GM18507 (cell line): ENCODE data around the gene WRAP73.

ENCODE experiments used
- DNase-seq: peaks from one replicate; pipeline ENCODE4 v3.0.0; 2011; ENCODE audit warnings: low read depth; ENCODE audit not compliant: insufficient read length; ENCODE audit errors: extremely low spot score
- FAIRE-seq: peaks from 2 replicates; lab custom pipeline; 2011; peaks lifted over from hg19 to GRCh38; lab: Jason Lieb, UNC

WRAP73 gene

DNA sequence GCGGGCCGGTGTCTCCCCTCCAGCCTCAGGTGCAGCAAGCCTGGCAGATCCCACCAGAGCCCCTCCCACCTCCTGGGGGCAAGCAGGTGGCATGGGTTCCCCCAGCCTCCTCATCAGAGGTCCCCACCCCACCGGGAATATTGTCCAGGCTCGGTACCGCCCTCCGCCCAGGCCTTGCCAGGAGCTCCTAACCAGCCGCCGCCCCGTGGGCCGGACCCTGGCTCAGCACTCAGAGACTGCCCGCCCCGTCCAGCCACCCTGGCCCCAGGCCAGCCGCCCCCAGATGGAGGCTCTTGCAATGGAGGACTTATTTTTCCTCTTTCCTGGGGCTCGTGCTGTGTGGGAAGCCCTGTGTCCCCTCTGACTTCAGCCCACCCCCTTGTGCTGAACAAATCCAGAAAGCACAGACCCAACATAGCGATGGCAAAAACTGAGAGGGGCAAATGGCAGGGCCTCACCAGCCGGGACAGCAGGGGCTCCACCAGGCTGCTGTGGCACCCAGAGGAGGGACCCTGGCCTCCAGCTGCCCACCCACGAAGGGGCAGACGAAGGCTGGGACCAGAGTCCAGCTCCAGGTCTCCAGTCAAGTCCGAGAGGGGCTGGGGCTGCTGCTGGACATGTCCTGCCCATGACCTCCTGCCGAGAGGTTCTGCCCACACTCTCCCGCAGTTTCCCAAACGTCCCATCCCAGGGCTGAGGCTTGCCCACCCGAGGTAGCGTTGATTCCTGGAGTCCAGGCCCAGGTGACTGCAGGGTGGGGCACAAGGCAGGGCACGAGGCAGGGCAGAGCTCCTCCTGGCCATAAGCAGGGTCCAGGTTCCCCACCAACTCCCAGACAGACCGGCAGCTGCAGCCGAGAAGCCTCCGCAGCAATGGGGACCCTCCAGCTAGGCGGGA lies 46.1 kb downstream of the WRAP73 start:
- DNase-seq (no peak), FAIRE-seq (no peak)

DNA sequence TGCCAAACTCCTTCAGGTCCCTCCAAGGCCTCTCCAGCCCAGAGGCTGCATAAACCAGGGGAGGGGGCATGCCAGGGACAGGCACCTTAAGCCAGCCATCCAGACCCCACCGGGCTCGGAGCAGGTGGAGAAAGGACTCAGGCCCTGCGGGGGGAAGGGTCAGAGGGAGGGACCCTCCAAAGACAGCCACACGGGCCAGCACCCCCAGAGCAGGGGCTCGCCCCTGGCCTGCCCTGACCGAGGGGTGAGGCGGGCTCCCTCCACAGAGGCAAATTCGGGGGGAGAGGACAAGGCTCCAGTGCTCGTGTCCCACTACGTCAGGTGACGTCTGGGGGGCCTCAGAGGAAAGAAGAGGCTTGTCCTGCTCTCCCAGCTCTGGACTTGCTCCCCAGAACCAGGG lies 46.7 kb downstream of the WRAP73 start:
- DNase-seq = no peak
- no peak for FAIRE-seq

DNA sequence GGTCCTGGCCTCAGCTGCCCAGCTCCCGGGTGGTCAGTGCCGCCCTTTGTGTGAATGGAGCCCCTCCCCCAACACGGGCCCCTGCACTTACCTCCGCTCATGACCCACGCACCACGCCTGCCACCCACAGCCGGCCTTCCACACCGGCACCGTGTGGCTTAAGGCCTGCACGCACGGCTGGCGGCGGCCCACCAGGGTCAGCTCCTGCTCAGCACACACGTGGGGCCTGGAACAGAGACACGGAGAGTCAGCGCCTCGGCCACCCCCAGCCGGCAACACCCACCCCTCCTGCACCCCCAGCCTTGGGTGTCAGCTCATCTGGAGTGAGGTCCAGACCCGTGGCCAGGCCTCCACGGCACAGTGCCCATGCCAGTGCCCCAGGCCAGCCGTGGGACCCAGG lies 47.5 kb downstream of the WRAP73 start:
- DNase-seq (no peak), FAIRE-seq (no peak)

DNA sequence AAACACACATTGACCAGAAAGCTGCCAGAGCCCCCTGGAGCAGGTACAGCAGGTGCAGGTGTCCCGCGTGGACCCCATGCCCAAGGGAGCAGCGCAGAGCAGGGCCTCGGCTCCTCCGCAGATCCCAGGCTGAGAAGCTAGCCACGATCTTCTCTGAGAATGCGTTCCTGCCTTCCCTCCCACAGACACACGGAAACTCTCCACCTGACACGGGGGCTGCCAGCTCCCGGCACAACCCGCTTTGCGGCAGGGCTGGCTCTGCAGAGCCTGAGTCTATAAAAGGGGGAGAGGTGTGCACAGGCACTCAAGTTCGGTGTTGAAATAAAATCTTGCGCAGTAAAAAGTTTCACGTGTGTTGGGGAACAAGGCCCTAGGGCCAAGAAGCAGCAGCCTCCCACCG lies 48.2 kb downstream of the WRAP73 start:
- FAIRE-seq = no peak

GRCh38 chr1:3600354-3600753 lies 49.5 kb downstream of the WRAP73 start:
- FAIRE-seq = no peak
- DNase-seq = no peak

More for the DNA sequence above, 48.2 kb downstream of the WRAP73 start:
- DNase-seq = no peak

GRCh38 chr1:3599816-3600215 lies 50.1 kb downstream of the WRAP73 start:
- FAIRE-seq = no peak
- DNase-seq = no peak

- DNase-seq (no peak), FAIRE-seq (no peak)
Measured at GRCh38 chr1:3599286-3599811, 50.6 kb downstream of the WRAP73 start.

DNA sequence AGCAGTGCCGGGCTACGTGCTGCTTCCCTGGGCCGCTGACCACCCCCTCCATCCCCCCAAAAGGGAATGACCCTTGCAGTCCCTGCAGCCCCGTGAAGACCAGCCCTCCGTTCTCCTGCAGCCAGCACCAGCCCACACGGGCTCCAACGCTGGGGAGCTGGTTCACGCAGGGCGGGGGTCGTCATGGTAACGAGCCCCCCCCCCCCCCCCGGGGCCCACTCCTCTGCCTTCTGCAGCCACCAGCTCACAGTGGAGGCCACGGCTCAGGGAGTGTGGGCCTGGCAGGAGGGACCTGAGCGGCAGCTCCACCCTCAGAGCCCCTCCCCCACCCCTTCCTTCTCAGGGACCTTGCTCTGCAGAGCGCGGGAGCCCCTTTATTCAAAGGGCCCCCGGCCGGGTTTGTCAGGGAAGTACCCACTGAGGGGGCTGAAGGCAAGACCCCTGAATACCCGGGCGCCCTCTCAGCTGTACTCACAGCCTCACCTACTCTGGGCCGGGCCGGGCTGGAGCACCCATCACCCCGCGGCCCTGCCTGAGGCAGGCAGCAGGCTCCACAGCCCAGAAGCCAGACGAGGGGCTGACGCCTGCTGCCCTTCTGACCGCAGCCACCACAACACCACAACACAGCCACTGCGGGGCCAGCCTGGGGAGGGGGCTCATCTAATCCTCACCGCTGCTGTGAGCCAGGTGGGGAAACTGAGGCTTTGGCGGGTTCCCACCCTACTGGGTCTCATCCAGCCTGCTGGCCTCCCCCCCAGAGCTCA lies 51.2 kb downstream of the WRAP73 start:
- FAIRE-seq = no peak
- DNase-seq = no peak

DNA sequence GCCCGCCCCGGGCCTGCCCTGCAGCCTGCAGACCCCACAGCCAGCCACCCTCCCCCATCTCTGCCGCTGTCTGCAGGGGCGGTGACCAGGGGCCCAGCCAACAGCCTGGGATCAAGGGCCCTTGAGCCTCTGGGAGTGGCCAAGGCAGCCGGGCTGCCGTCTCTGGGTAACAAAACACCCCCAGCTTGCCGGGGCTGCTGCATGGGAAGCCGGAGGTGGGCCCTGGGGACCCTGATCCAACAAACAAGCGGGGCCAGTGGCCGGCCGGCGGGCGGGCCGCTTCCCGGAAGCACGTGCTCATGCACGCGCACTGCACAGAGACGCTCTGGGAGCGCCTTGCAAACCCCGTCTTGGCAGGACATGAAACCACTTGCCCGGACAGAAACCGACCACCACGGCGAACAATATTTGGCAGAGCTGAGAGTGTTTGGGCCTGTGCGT lies 51.8 kb downstream of the WRAP73 start:
- no peak for DNase-seq
- FAIRE-seq = no peak

DNA sequence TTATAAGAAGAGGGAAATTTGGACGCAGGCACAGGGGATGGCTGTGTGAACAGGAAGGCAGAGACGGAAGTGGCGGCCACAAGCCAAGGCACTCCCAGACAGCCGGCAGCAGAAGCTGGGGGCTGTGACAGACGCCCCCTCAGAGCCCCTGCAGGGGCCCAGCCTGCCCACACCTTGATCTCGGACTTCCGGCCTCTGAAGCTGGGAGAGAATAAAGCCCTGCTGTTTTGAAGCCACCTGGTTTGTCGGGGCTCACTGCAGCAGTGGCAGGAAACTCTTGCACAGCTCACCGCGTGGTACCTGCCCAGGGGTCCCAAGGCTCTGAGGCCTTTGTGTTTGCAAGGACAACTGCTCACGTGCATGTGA lies 52.3 kb downstream of the WRAP73 start:
- peak; percentile 23 for DNase-seq
- FAIRE-seq = no peak

DNA sequence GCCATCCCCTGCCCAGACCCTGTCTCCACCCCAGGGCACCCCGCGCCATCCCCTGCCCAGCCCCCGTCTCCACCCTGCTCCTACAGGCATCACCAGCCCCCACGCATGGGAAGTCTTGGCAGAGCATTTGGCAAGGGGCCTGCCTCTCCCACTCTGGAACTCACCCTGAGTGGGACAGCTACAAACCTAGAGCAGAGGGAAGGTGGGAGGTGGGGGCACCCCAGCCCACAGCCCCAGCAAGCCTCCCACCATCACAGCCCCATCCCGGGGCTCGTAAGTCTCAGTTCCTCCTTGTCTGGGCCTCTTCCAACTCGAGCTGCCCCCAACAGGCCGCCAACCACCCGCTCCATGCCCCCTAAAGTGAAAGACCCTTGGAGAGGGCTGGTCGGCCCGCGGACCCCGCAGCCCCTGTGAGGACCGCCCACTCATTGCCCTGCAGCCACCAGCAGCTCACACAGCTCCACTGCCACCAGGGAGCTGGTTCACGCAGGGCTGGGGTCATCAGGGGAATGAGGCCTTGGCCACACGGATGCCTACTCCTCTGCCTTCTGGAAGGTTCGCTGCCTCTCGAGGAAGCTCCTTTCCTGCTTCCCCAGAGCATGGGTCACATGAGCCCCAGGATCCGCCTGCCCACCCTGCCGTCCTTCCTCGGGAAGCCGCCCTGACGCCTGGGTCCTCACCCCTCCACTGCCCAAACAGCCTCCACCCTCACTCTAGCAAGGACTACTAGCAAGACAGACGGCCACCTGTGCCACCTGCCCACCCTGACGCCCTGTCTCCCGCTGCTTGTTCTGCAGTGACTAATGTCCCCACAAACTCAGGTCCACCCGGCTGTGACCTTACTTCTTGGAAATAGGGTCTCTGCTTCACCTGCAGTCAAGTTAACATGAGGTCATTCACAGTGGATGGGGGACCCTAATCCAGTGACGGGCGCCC lies 53.0 kb downstream of the WRAP73 start:
- FAIRE-seq (no peak), DNase-seq (no peak)

DNA sequence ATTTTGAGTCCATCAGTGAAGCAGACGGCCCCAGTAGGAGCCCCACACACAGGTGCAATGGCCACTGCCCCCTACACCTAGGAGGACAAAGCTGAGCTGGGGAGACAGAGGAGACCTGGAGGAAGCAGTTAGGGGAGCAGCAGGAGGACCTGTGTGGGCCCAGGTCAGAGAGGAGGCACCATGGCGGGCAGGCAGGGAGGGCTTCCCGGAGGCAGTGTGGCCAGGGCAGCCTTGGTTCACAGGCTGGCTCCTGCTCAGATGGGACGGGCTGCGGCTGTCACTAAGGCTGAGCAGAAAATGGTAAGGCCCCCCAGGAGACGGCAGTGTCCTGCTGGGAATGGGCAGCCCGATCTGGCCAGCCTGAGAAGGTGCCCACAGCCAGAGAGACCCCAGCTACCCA lies 54.0 kb downstream of the WRAP73 start:
- FAIRE-seq = no peak
- no peak for DNase-seq

DNA sequence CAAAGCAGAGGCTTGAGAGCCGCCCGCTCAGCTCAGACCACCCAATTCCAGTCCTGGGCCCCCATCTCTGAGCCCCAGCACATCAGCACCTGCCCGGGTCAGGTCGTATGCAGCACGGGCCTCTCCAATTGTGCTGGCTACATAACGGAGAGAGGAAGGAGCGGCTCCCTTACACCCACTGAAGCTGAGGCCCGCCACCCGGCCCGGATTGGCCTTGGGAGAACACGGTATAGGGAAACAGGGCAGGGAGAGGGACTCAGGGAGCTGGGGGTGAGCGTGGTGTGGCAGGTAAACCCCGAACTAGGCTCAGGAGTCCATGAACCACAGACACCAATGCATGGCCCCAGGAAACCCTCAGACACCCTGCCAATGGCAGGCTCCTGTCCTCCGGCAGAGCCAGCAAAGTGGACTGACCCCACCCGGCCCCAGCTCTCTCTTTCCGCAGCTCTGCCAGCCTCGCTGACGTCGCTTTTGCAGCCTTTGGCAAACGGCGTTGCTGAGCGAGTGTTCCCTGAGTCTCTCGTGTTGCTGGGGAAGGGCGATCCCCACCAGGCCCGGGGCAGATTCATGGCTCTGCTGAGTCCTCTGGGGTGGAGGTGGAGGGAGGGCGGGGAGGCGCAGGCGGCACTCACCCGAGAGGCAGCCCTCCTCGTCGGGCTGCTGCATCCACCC lies 55.1 kb downstream of the WRAP73 start:
- DNase-seq (no peak), FAIRE-seq (no peak)

DNA sequence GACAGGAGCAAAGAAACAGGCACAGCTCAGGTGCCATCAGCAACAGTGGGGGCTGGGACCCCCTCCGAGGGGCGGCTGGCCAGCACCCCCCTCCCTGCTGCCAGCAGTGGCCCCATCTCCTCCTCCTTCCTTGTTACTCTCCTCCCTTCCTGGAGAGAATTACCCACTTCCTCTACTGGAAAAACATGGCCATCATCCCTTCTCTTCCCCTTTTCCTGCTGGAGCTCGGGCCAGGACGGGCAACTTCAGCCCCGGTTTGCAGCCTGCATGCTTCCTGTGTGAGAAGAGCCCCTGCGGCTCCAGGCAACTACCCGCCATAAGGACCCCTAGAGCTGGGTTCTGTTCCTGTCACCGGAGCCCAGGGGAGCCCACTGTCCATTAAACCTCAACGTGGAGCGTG lies 56.2 kb downstream of the WRAP73 start:
- FAIRE-seq = no peak
- DNase-seq = no peak

- DNase-seq (no peak), FAIRE-seq (no peak)
Measured at GRCh38 chr1:3593334-3593733, 56.6 kb downstream of the WRAP73 start.

GRCh38 chr1:3590951-3591865 lies 58.7 kb downstream of the WRAP73 start:
- DNase-seq (no peak), FAIRE-seq (no peak)

DNA sequence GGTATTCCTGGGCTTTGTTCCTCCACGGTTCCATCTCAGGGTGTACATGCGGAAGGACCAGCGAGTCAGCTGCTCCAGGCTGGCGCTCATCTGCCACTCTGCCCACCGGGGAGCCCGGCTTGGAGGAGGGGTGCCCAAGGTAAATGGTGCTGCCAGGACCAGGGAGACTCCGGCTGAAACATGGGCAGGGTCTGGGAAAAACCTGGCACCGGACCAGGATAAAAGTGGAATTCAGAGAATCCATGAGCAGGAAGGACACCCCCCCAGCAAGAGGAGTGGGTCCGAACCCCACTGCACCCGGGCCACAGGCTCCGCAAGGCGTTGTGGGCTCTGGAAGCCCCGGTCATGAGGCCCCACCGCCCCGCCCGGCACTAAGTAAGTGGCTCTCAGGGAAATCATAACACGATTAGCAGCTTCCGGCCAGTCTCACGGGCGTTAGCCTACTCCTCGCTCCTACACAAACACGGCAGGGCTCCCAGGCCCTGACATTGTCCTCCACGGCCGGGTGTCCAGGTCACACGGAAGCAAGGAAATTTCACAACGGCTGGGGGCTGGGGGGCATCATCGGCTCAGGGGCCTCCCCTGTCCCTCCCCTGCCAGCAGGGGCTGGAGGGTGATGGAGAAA lies 59.7 kb downstream of the WRAP73 start:
- DNase-seq (no peak), FAIRE-seq (no peak)

DNA sequence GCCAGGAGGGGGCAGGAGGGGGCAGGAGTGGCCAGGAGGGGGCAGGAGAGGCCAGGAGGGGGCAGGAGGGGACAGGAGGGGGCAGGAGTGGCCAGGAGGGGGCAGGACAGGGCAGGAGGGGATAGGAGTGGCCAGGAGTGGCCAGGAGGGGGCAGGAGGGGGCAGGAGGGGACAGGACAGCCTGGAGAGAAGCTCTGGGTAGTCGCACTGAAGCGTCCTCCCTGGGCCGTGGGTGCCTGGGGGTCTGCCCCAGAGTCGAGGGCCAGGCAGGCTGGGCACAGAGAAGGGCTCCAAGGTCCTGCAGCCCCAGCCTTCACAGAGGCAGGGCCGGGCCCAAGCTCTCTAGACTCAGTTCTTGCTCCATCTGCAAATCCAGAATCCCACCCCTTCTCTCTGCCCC lies 61.5 kb downstream of the WRAP73 start:
- FAIRE-seq = no peak
- no peak for DNase-seq
